NCI-H187 (cell line): ENCODE data around the gene BICD1.
"Not testable (repeated sequence)": the region's sequence is repeated elsewhere in the genome, so short reads cannot be mapped to it uniquely, and the experiment has no call there.

Experiments used
- DNase-seq, 2 experiments: peaks; one replicate each; lab custom pipeline; 2025; lab: John Stamatoyannopoulos, UW

BICD1 gene

GRCh38 chr12:32106517-32107358, at the start of gene BICD1:
BICD1 (plus strand) TSS chr12:32106847; CDS start chr12:32107332, 485 bp downstream.
- DNase-seq, result peak; percentile 41 to 82

GRCh38 chr12:32061033-32061432, 45.6 kb upstream of the BICD1 start:
- DNase-seq, result no peak

DNA sequence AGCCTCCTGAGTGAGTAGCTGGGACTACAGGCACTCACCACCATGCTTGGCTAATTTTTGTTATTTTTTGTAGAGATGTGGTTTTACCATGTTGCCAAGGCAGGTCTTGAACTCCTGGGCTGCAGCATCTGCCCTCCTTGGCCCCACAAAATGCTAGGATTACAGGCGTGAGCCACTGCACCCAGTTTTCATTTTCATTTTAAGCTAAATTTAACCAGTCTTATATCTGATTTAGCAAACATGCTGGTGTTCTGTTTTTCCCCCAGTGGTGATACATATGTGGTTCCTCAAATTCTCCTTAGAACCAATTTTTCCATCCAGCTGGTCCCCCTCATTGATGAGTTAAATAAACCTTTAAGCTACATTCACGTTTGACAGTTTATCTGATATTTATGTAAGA, 43.8 kb upstream of the BICD1 start:
- DNase-seq, result no peak

DNA sequence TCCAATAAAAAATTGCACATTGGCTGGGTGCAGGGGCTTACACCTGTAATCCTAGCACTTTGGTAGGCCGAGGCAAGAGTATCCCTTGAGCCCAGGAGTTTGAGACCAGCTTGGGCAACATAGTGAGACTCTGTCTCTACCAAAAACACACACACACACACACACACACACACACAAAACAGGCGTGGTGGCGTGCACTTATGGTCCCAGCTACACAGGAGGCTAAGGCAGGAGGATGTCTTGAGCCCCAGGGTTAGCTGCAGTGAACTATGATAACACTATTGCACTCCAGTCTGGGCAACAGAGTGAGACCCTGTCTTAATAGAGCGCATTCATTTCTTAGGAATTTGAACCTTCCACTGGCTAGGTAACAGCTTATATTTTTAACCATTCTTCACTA, 42.9 kb upstream of the BICD1 start:
- DNase-seq, result no peak

- DNase-seq, result no peak
These were observed 40.4 kb upstream of the BICD1 start for GRCh38 chr12:32066206-32066605.

DNA sequence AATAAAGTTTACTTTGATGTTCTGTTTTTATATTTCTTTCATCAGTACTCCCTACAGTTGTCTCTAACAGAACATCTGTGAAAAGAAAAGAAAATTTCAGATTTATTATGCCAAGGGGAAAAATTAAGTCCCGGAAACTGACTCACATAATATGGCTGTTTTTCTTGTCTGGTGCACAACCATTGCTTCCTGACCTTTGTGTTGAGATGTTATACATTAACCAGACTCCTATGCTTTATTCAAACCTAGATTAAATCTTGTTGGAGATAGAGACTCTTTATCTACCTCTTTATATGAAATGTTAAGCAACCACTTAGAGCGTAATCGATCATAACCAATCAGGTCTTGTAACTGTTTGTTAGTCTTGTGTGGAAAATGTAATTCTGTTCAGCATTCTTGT, 37.6 kb upstream of the BICD1 start:
- DNase-seq, result no peak

- no peak for DNase-seq
These were observed 36.9 kb upstream of the BICD1 start for GRCh38 chr12:32069731-32070130.

GRCh38 chr12:32070370-32070769, 36.3 kb upstream of the BICD1 start:
- no peak for DNase-seq

DNA sequence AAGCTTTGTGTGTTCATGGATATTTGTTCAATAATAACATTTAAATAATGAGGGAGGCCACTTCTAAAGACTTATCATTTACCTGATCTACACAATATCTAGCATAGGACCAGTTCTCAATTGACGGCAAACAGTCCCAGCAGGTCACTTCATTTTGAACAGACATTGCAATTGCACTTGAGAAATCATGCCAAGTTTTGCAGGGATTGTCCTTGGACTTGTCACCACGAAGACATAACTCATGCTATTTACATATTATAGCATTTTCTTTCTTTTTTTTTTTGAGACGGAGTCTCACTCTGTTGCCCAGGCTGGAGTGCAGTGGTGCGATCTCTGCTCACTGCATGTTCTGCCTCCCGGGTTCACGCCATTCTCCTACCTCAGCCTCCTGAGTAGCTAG, 34.5 kb upstream of the BICD1 start:
- no peak for DNase-seq

DNA sequence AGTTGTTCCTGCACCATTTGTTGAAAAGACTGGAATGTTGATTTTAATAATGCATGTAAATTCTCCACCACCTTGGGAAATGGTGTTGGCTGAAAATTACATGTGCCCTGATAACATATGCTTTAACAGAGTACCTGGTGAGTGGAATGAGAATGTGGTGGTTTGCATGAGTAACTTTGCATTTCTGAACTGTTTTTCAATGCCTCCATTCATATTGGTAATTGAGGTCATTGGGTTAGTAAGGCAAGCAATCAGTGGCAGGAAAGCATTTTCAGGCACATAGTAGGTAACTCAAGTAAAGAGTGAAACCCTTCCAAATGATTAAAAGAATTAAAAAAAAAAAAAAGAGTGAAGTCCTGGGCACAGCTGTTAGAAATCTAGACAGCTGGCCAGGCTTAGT, 32.2 kb upstream of the BICD1 start:
- DNase-seq, result no peak

- no peak for DNase-seq
These were observed 29.7 kb upstream of the BICD1 start for GRCh38 chr12:32076941-32077340.

DNA sequence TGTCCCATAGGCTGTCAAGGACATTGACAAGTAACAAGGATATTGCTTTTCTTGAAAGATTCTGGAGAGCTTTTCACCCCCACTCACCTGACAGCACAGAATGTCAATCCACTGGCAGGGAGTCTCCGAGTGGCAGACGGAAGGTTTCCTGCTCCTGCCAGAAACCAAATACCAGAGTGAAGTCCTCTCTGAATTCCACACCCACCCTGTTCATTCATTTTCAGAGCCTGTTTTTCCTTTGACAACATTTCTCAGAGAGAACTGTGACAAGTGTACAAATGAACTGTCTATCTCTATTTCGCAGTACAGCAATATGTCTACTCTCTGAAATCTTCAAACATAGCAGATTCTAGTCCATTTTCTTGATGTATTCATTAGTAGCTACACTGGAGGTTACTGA, 26.2 kb upstream of the BICD1 start:
- no peak for DNase-seq

- no peak for DNase-seq
These were observed 23.2 kb upstream of the BICD1 start for GRCh38 chr12:32083489-32083888.

- DNase-seq, result no peak
These were observed 22.5 kb upstream of the BICD1 start for GRCh38 chr12:32084017-32084688.

GRCh38 chr12:32084753-32085152, 21.9 kb upstream of the BICD1 start:
- no peak for DNase-seq

GRCh38 chr12:32087306-32087705, 19.3 kb upstream of the BICD1 start:
- no peak for DNase-seq

DNA sequence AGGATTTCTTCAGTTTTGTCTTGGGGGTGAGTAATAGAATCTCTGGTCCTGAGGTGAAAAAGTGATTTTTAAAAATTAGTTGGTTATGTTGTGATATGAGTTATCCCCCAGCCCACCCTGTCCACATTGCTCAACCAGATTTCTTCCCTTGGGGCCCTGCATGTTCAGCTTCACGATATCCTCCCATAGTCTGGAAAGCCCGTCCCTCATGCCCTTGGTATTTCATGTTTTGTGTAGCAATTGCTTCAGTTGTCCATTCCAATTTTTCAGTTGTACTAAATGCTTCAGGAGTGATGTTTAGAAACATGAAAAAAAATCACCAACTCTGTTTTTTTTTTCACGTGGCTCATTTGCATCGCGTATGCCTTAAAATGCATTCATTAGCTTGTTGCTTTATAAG, 17.5 kb upstream of the BICD1 start:
- no peak for DNase-seq

DNA sequence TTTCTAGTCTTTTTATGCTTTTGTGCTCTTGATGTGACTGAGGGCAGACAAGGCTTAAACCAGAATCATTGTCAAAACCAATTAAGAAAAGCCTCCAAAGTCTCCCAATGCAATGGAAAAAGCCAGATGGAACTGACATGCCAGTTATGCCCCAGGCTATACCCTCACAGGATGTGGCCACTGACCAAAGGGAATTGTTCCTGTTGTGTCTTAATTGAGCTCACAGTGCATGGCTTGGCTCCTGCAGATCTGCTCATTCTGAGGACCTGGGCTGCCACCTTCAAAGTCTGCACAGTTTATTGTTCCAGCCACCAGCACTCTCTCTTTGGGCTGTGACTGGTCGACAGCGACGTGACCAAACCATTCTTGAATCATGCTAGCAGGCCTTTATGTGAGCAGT, 17.1 kb upstream of the BICD1 start:
- DNase-seq, result no peak

DNA sequence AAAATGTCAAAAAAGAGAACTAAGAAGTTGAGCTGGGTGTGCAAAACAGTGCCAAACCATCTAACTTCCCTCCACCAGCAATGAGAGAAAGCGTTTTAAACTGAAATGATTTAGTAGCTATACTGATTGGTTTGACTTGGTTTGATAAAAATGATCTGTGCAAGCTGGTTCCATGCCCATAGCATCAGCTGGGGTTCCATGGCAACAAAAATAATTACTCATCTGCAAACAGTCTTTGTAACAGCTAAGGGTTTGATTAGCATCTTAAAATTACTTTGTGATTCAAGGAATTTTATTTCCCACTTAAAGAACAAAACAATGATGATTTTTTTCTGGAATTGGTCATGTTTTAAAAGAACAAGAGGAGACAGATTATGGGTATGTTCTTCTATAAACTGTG, 15.0 kb upstream of the BICD1 start:
- DNase-seq, result no peak

DNA sequence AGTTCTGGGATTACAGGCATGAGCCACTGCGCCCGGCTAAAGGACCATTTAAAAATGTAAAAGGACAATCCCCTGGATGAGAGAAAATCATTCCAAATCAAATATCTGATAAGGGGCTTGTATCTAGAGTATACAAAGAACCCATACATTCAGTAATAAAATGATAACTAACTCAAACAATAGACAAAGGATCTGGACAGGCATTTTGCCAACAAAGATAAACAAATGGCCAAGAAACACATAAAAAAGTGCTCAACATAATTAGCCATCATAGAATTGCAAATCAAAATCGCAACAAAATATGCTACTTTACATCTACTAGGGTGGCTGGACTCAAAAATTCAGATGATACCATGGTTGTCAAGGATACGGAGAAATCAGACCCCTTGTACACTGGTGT, 8.5 kb upstream of the BICD1 start:
- no peak for DNase-seq

- DNase-seq, result not testable (repeated sequence)
These were observed 7.4 kb upstream of the BICD1 start for GRCh38 chr12:32099275-32099674.

DNA sequence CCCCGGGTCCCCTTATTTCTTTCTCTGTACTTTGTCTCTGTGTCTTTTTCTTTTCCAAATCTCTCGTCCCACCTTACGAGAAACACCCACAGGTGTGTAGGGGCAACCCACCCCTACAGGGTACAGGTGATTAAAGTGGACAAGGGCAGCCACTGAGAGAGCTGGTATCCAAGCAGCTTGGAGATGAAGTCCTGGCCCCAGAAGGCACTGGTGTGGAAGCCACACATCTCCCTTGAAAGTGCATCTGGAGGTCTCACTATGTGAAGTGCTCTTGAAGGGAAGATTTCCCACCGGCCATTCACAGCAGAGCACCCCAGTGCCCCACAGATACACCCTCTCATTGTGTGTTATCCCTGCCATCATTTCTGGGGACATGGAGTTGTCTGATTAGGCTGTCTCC, 6.3 kb upstream of the BICD1 start:
- DNase-seq, result no peak

DNA sequence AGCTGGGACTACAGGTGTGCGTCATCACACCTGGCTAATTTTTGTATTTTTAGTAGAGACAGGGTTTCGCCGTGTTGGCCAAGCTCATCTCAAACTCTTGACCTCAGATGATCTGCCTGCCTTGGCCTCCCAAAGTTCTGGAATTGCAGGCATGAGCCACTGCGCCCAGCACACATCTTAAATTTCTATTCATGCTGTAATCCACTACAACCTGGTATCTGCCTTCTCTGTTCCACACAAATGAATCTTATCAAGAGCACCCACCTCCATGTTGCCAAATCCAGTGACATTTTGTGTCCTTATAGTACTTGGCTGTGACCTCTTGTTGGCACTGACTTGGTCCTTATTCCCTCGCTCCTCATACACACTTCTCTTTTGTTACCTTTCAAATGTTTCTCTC, 5.8 kb upstream of the BICD1 start:
- no peak for DNase-seq

DNA sequence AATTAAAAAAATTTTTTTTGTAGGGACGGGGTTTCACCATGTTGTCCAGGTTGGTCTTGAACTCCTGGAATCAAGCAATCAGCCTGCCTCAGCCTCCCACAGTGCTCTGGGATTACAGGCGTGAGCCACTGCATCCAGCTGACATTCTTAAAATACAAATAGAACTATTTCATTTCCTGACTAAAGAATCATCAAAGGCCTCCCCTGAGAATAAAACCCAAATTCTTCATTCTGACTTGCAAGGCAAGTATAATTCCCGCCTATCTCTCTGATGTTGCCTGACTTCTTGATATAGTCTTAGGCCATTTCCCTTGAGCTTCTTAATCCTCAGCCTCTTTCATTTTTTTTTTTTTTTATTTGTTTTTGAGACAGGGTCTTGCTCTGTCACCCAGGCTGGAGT, 4.4 kb upstream of the BICD1 start:
- DNase-seq, result no peak
